HG02943 (cell line): ENCODE data around the gene SCRG1.

Source experiments
- ATAC-seq: cut with Tn5 transposase; IDR thresholded peaks from one replicate; pipeline ENCODE4 v1.9.1; 2021; ENCODE audit warnings: mild to moderate bottlenecking, low read depth, moderate library complexity; ENCODE audit not compliant: unreplicated experiment

SCRG1 gene

GRCh38 chr4:173398779-173399415 is at the start of gene SCRG1:
SCRG1 (minus strand) TSS chr4:173399116; CDS start chr4:173391414, 7,702 bp downstream.
- ATAC-seq = no peak

- ATAC-seq = no peak
Observed at GRCh38 chr4:173448103-173448502, 49.2 kb upstream of the SCRG1 start.

GRCh38 chr4:173446416-173446815 is 47.5 kb upstream of the SCRG1 start:
- peak; percentile 84 for ATAC-seq

GRCh38 chr4:173443121-173443520 is 44.2 kb upstream of the SCRG1 start:
- no peak for ATAC-seq

GRCh38 chr4:173442223-173442932 is 43.5 kb upstream of the SCRG1 start:
- ATAC-seq = no peak

- no peak for ATAC-seq
Observed at GRCh38 chr4:173440888-173441287, 42.0 kb upstream of the SCRG1 start.

GRCh38 chr4:173436771-173437265 is 37.9 kb upstream of the SCRG1 start:
- ATAC-seq = no peak

GRCh38 chr4:173436149-173436579 is 37.2 kb upstream of the SCRG1 start:
- no peak for ATAC-seq

- no peak for ATAC-seq
Observed at GRCh38 chr4:173434231-173434630, 35.3 kb upstream of the SCRG1 start.

- ATAC-seq = no peak
Observed at GRCh38 chr4:173433447-173433846, 34.5 kb upstream of the SCRG1 start.

- ATAC-seq = no peak
Observed at GRCh38 chr4:173432430-173432829, 33.5 kb upstream of the SCRG1 start.

- ATAC-seq = no peak
Observed at GRCh38 chr4:173426064-173426463, 27.1 kb upstream of the SCRG1 start.

- no peak for ATAC-seq
Observed at GRCh38 chr4:173424899-173425805, 26.2 kb upstream of the SCRG1 start.

GRCh38 chr4:173420801-173421200 is 21.9 kb upstream of the SCRG1 start:
- ATAC-seq = no peak

- no peak for ATAC-seq
Observed at GRCh38 chr4:173420324-173420752, 21.4 kb upstream of the SCRG1 start.

- ATAC-seq = no peak
Observed at GRCh38 chr4:173418639-173419038, 19.7 kb upstream of the SCRG1 start.

GRCh38 chr4:173417833-173418232 is 18.9 kb upstream of the SCRG1 start:
- ATAC-seq = no peak

GRCh38 chr4:173415885-173416653 is 17.2 kb upstream of the SCRG1 start:
- ATAC-seq = no peak

GRCh38 chr4:173415092-173415491 is 16.2 kb upstream of the SCRG1 start:
- no peak for ATAC-seq

- no peak for ATAC-seq
Observed at GRCh38 chr4:173414456-173414855, 15.5 kb upstream of the SCRG1 start.
